Caco-2 (cell line): Measurements from ENCODE around the gene FGD5. TPM values are rescaled to one million over a fixed set of nuclear protein-coding genes. Genes with fewer than 3 reads are reported as not detected.
A peak's percentile ranks its signal among the peaks of the same experiment; 100 is the strongest.

Experiments
- BruUV-seq: library from RNA; stranded (reverse); fragments of 400-500 nt; replicated peaks from 2 replicates; lab custom pipeline; 2021; lab: Mats Ljungman, UMichigan
- CTCF ChIA-PET: fragments of 300-600 bp; sonication (Branson Sonifier 250); formaldehyde crosslinking; loops from one replicate; lab custom pipeline; 2022; ENCODE audit warnings: antibody characterized with exemption; lab: Charles Lee
- POLR2A ChIA-PET: fragments of 300-600 bp; sonication (Branson Sonifier 250); formaldehyde crosslinking; loops from one replicate; lab custom pipeline; 2022; ENCODE audit warnings: antibody characterized with exemption; lab: Charles Lee
- DNase-seq, 2 experiments: peaks; one replicate each; pipeline versions ENCODE4 v3.0.0 to v3.0.0-alpha.2; 2020 to 2022
- H3K27me3 ChIP-seq: replicated peaks from 2 replicates; pipeline ENCODE4 v1.6.0; 2011; ENCODE audit warnings: low read length; ENCODE audit not compliant: control insufficient read depth, insufficient read depth
- H3K36me3 ChIP-seq: 2 replicates; pipeline ENCODE4 v1.5.1; 2011; ENCODE audit warnings: low read length; ENCODE audit not compliant: control insufficient read depth, insufficient read depth
- H3K4me1 ChIP-seq: fragments of 250-450 bp; sonication (Bioruptor Pico); 2 replicates; pipeline ENCODE4 v1.5.1; 2020; ENCODE audit warnings: mild to moderate bottlenecking
- H3K4me3 ChIP-seq: 2 replicates; pipeline ENCODE4 v1.5.1; 2011; ENCODE audit warnings: low read depth, mild to moderate bottlenecking, control low read depth, low read length
- H3K9me3 ChIP-seq: fragments of 250-450 bp; sonication (Bioruptor Pico); 2 replicates; pipeline ENCODE4 v1.5.1; 2020; ENCODE audit warnings: mild to moderate bottlenecking, moderate library complexity
- H3K27ac Mint-ChIP-seq: one replicate; pipeline ENCODE4 v1.8.0; 2022; ENCODE audit warnings: mixed read lengths; ENCODE audit not compliant: unreplicated experiment
- H3K27me3 Mint-ChIP-seq: one replicate; pipeline ENCODE4 v1.8.0; 2022; ENCODE audit warnings: mixed read lengths; ENCODE audit not compliant: insufficient read depth, unreplicated experiment
- H3K36me3 Mint-ChIP-seq: one replicate; pipeline ENCODE4 v1.8.0; 2022; ENCODE audit warnings: mild to moderate bottlenecking, mixed read lengths; ENCODE audit not compliant: insufficient read depth, unreplicated experiment
- H3K4me1 Mint-ChIP-seq: one replicate; pipeline ENCODE4 v1.8.0; 2022; ENCODE audit warnings: low read depth, mixed read lengths; ENCODE audit not compliant: unreplicated experiment
- H3K4me3 Mint-ChIP-seq: one replicate; pipeline ENCODE4 v1.8.0; 2022; ENCODE audit warnings: mild to moderate bottlenecking, moderate library complexity, mixed read lengths; ENCODE audit not compliant: unreplicated experiment
- H3K9me3 Mint-ChIP-seq: one replicate; pipeline ENCODE4 v1.8.0; 2022; ENCODE audit warnings: mixed read lengths; ENCODE audit not compliant: unreplicated experiment
- intact Hi-C: fragments of 100-400 bp; cut with micrococcal nuclease; formaldehyde crosslinking; loops from one replicate; pipeline ENCODE4 v1.10.0; 2022; ENCODE audit not compliant: unreplicated experiment
- total RNA-seq: library from RNA; stranded (reverse); gene quantifications from 2 replicates; pipeline ENCODE4 v1.2.3, GENCODE V29; 2022
- TF ChIP-seq, protein P1 (sequence below), 2 experiments: fragments of 200-600 bp in 1 of 2; IDR thresholded peaks; 1 replicate in 1 of 2; 2 replicates in 1 of 2; pipeline versions ENCODE4 v1.5.1 to v1.8.0; 2011 to 2022; ENCODE audit warnings: antibody characterized with exemption in 1 of 2, control low read depth in 1 of 2, inconsistent platforms in 1 of 2, low read depth in 1 of 2, low read length in 1 of 2, mild to moderate bottlenecking in 1 of 2, moderate library complexity in 1 of 2; ENCODE audit not compliant: insufficient read depth in 1 of 2, severe bottlenecking in 1 of 2, unreplicated experiment in 1 of 2

The FGD5 gene
- total RNA-seq, 1 experiment from 2014 or later = 0.25 TPM

DNA sequence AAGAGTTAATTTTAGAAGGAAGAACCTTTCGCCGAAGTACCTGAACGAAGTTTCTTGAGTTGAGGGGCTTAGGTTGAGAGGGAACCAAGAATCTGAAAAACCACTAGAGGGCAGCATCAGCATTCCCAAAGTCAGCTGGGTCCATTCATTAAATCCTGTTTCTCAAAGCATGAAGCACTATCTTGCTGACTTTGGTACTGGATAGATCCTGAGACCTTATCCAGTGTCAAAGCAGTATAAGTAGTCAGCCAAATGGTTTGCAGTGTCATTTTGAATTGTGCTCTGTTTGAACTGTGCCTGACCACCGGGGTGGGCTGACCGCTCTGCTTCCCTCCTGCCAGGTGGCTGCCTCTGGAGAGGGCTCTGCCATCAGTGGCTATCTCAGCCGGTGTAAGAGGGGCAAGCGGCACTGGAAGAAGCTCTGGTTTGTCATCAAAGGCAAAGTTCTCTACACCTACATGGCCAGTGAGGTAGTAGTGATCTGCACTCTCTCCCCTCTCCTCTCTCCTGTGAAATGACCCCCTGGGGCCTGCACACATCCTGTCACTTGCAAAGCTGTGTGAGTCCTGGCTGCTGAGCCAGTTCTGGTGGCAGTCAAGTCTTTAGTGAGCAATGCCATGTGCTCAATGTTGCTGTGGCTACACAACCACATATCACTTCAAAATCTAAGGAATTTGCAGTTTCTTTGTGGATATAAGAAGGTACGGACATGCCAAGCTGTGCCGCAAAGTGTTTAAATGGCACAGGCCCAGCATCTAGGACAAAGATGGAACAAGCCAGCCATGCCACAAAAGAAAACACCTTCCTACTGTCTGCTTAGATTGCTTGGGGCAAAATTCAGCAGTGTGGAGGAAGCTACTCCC is 107.2 kb downstream of the FGD5 start:
- Histone ChIP-seq H3K4me3 (no peak overlapping the region), H3K27me3 (no peaks in the 10 kb centered on the region), H3K36me3 (no peaks in the 10 kb centered on the region), H3K4me1 (no peaks in the 10 kb centered on the region), H3K9me3 (no peaks in the 10 kb centered on the region)
- no TSS peak for BruUV-seq
- ChIA-PET CTCF (interaction anchor here (0.6 to 1.3 kb wide), 6 partner anchors 11 to 154 kb away, joined by 3 to 4 read pairs (median 3); partner anchors contain the start of gene MRPS25), POLR2A (no interaction called here)
- no peaks in the 10 kb centered on the region for H3K36me3 Mint-ChIP-seq
- no peaks in the 10 kb centered on the region for H3K4me1 Mint-ChIP-seq
- TF ChIP-seq, protein P1, sequence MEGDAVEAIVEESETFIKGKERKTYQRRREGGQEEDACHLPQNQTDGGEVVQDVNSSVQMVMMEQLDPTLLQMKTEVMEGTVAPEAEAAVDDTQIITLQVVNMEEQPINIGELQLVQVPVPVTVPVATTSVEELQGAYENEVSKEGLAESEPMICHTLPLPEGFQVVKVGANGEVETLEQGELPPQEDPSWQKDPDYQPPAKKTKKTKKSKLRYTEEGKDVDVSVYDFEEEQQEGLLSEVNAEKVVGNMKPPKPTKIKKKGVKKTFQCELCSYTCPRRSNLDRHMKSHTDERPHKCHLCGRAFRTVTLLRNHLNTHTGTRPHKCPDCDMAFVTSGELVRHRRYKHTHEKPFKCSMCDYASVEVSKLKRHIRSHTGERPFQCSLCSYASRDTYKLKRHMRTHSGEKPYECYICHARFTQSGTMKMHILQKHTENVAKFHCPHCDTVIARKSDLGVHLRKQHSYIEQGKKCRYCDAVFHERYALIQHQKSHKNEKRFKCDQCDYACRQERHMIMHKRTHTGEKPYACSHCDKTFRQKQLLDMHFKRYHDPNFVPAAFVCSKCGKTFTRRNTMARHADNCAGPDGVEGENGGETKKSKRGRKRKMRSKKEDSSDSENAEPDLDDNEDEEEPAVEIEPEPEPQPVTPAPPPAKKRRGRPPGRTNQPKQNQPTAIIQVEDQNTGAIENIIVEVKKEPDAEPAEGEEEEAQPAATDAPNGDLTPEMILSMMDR (IDR thresholded peaks at IDR 0.05; ENCODE audit: insufficient read depth in 1 of 2, low read depth in 1 of 2, low read length in 1 of 2, severe bottlenecking in 1 of 2, unreplicated experiment in 1 of 2) = peak; percentile 72 to 81
- DNase-seq = peak in 1 of 2 experiments; percentile 63
- no peak overlapping the region for H3K4me3 Mint-ChIP-seq
- H3K9me3 Mint-ChIP-seq = no peaks in the 10 kb centered on the region
- intact Hi-C loops = loop anchor here (2.0 to 5.0 kb wide), 3 partner anchors 91 to 173 kb away; partner anchors contain the start of gene RBSN
- no peaks in the 10 kb centered on the region for H3K27me3 Mint-ChIP-seq
- no peak overlapping the region for H3K27ac Mint-ChIP-seq

- no peak overlapping the region for H3K27ac Mint-ChIP-seq
- H3K4me1 ChIP-seq = no peaks in the 10 kb centered on the region
- POLR2A ChIA-PET = no interaction called here
- intact Hi-C loops = loop anchor here (5.0 kb wide), 2 partner anchors 91 to 121 kb away; no protein-coding TSS in a partner anchor
- H3K4me3 Mint-ChIP-seq = no peak overlapping the region
- TF ChIP-seq, protein P1 (IDR thresholded peaks at IDR 0.05; ENCODE audit: insufficient read depth in 1 of 2, low read depth in 1 of 2, low read length in 1 of 2, severe bottlenecking in 1 of 2, unreplicated experiment in 1 of 2) = no peak
- H3K4me1 Mint-ChIP-seq = no peaks in the 10 kb centered on the region
- no peaks in the 10 kb centered on the region for H3K27me3 Mint-ChIP-seq
- H3K9me3 Mint-ChIP-seq = no peaks in the 10 kb centered on the region
- H3K36me3 Mint-ChIP-seq = no peaks in the 10 kb centered on the region
- H3K27me3 ChIP-seq = no peaks in the 10 kb centered on the region
- BruUV-seq = no TSS peak
- no peaks in the 10 kb centered on the region for H3K36me3 ChIP-seq
- no peak overlapping the region for H3K4me3 ChIP-seq
- CTCF ChIA-PET = interaction anchor here (0.8 to 1.3 kb wide), 3 partner anchors 125 to 139 kb away, joined by 3 read pairs; partner anchors contain the start of gene MRPS25
- no peak for DNase-seq
- H3K9me3 ChIP-seq = no peaks in the 10 kb centered on the region
These were observed 107.8 kb downstream of the FGD5 start for GRCh38 chr3:14926592-14926991.

- DNase-seq = no peak
- intact Hi-C loops = loop anchor here (5.0 kb wide), 2 partner anchors 90 to 120 kb away; no protein-coding TSS in a partner anchor
- H3K27me3 Mint-ChIP-seq = no peaks in the 10 kb centered on the region
- no peak overlapping the region for H3K4me3 ChIP-seq
- TF ChIP-seq, protein P1 (IDR thresholded peaks at IDR 0.05; ENCODE audit: insufficient read depth in 1 of 2, low read depth in 1 of 2, low read length in 1 of 2, severe bottlenecking in 1 of 2, unreplicated experiment in 1 of 2) = no peak
- H3K4me3 Mint-ChIP-seq = no peak overlapping the region
- ChIA-PET CTCF (interaction anchor here (1.3 kb wide), 1 partner anchor 124 kb away, joined by 3 read pairs; no protein-coding TSS in a partner anchor), POLR2A (no interaction called here)
- no TSS peak for BruUV-seq
- H3K4me1 ChIP-seq = no peaks in the 10 kb centered on the region
- H3K4me1 Mint-ChIP-seq = no peaks in the 10 kb centered on the region
- no peaks in the 10 kb centered on the region for H3K36me3 Mint-ChIP-seq
- H3K9me3 Mint-ChIP-seq = no peaks in the 10 kb centered on the region
- H3K27ac Mint-ChIP-seq = no peak overlapping the region
- no peaks in the 10 kb centered on the region for H3K36me3 ChIP-seq
- no peaks in the 10 kb centered on the region for H3K9me3 ChIP-seq
- no peaks in the 10 kb centered on the region for H3K27me3 ChIP-seq
These were observed 108.5 kb downstream of the FGD5 start for GRCh38 chr3:14927308-14927707.
